DMS53 (cell line): ENCODE data around the gene TBX1.
"Not testable (repeated sequence)": the region's sequence is repeated elsewhere in the genome, so short reads cannot be mapped to it uniquely, and the experiment has no call there.

Experiments
- DNase-seq: peaks from one replicate; lab custom pipeline; 2025; lab: John Stamatoyannopoulos, UW

TBX1 gene

DNA sequence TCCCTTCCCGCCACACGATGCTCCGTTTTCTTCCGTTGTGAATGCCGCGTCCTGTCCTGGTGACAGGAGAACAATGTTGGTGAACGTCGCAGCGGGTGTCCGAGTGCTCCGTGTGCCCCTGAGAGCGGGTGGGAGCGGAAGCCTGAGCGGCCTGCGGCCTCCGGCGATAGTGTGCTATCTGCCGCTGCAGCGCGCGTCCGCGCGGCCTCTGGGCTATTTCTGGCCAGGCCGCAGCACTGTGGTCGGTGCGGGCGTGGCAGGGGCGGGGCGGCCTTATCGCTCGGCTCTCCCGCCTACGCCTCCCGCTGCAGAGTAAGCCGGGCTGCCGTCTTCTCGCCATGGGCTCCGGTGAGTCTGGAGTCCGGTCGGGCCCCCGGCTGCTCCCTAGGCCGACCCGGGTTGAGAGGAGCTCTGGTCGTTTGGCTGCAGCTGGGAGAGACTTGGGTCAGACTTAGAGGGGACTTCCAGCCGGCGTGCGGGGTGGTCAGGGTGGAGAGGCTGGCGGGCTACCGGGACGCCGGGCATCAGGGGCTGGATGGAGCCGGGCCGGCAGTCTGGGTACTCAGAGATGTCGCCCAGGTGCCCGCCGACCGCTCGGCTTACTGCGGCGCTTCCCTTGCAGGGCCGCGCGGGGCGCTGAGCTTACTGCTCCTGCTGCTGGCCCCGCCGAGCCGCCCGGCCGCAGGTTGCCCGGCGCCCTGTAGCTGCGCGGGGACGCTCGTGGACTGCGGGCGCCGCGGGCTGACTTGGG is 37.2 kb upstream of the TBX1 start, which contains the start of gene GP1BB:
TSS of gene GP1BB (plus strand) at position 308 of the 751 bp plus-strand sequence. CDS start at position 339, 31 bp downstream.
- peak; percentile 68 for DNase-seq

DNA sequence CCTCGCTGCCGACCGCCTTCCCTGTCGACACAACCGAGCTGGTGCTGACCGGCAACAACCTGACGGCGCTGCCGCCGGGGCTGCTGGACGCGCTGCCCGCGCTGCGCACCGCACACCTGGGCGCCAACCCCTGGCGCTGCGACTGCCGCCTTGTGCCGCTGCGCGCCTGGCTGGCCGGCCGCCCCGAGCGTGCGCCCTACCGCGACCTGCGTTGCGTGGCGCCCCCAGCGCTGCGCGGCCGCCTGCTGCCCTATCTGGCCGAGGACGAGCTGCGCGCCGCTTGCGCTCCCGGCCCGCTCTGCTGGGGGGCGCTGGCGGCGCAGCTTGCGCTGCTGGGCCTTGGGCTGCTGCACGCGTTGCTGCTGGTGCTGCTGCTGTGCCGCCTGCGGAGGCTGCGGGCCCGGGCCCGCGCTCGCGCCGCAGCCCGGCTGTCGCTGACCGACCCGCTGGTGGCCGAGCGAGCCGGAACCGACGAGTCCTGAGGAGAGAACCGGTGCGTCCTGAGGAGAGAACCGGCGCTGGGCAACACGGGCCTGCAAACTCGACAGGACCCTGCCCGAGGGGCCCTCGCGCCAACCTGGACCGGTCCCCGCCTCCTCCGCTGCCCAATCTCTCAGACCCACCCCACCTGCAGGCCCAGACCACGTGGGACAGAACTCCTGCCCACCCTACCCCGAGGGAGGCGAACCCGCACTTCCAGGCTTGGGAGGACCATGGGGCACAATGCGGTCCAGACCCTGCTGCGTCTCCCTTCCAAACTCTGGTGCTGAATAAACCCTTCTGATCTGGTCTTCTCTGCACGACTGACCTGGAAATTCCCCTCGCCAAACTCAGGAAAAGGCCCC is 36.4 kb upstream of the TBX1 start:
- DNase-seq: peak; percentile 61

DNA sequence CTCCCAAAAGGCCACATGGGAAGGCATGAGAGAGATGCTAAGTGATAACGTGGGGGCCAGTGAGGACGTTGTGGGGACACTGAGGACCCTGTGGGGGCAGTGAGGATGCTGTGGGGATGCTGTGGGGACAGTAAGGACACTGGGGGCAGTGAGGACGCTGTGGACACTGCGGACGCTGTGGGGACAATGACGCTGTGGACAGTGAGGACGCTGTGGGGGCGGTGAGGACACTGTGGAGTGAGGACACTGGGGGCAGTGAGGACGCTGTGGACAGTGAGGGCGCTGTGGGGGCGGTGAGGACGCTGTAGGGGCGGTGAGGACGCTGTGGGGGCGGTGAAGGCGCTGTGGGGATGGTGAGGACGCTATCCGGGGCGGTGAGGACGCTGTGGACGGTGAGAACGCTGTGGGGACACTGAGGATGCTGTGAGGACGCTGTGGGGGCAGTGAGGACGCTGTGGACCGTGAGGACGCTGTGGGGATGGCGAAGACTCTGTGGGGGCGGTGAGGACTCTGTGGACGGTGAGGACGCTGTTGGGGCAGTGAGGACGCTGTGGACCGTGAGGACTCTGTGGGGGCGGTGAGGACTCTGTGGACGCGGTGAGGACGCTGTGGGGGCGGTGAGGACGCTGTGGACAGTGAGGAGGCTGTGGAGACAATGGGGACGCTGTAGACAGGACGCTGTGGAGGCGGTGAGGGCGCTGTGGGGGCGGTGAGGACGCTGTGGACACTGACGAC is 35.5 kb upstream of the TBX1 start:
- DNase-seq: no peak

DNA sequence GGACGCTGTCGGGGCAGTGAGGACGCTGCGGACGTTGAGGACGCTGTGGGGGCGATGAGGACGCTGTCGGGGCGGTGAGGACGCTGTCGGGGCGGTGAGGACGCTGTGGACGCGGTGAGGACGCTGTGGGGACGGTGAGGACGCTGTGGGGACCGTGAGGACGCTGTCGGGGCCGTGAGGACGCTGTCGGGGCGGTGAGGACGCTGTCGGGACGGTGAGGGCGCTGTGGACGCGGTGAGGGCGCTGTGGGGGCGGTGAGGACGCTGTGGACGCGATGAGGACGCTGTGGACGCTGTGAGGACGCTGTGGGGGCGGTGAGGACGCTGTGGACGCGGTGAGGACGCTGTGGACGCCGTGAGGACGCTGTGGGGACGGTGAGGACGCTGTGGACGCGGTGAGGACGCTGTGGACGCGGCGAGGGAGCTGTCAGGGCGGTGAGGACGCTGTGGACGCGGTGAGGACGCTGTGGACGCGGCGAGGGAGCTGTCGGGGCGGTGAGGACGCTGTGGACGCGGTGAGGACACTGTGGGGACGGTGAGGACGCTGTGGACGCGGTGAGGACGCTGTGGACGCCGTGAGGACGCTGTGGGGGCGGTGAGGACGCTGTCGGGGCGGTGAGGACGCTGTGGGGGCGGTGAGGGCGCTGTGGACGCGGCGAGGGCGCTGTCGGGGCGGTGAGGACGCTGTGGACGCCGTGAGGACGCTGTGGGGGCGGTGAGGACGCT is 34.4 kb upstream of the TBX1 start:
- DNase-seq: not testable (repeated sequence)

DNA sequence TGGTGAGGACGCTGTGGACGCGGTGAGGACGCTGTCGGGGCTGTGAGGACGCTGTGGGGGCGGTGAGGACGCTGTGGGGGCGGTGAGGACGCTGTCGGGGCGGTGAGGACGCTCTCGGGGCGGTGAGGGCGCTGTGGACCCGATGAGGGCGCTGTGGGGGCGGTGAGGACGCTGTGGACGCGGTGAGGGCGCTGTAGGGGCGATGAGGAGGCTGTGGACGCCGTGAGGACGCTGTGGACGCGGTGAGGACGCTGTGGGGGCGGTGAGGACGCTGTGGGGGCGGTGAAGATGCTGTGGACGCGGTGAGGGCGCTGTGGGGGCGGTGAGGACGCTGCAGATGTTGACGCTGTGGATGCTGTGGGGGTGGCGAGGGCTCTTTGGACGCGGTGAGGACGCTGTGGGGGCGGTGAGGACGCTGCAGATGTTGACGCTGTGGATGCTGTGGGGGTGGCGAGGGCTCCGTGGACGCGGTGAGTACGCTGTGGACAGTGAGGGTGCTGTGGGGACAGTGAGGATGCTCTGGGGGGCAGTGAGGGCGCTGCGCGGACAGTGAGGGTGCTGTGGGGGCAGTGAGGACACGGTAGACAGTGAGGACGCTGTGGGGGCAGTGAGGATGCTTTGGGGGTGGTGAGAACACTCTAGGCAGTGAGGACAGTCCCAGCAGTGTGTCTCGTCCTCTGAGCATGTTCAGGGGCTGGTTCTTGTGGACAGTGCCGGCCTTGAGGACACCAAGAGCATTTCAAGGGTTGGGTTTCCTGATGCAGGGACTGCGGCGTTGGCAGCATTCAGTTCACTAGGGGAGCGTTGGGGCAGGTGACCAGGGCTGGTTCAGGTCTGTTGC is 33.0 kb upstream of the TBX1 start:
- no peak for DNase-seq

DNA sequence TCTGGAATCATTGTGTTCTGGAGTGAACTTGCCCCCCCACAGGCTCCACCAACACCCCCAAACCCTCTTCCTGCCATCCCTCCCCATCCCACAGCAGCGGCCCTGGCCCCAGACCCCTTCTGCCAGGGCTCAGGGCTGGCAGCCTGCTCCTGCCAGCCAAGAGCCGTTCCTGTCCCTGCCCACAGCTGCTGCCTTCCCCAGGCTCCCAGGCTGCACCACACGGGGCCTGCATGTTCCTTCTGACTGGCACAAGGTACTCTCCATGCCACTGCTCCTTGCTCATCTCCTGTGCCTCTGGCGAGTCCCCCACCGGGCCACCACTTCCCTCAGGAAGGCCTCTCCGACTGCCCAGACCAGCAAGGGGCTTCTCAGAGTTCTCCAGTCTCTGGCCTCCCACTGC is 32.3 kb upstream of the TBX1 start:
- no peak for DNase-seq

DNA sequence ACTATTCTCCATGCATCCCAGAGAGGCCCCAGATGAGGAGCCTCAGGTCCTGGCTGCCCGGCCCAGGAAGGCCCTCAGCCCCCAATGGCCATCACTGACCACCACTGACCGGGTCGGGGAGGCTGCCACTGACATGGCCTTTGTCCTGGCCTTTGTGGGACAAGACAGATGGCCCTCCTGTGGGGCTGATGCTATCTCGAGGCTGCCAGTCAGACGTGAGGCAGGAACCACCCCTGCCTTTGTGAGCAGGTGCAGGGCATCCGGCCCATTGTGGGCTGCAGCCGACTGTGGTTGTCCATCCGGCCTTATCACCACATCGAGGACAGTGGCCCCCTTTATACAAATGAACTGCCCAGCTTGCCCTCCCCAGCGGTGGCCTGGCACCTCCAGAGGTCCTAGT is 31.7 kb upstream of the TBX1 start:
- DNase-seq: no peak

DNA sequence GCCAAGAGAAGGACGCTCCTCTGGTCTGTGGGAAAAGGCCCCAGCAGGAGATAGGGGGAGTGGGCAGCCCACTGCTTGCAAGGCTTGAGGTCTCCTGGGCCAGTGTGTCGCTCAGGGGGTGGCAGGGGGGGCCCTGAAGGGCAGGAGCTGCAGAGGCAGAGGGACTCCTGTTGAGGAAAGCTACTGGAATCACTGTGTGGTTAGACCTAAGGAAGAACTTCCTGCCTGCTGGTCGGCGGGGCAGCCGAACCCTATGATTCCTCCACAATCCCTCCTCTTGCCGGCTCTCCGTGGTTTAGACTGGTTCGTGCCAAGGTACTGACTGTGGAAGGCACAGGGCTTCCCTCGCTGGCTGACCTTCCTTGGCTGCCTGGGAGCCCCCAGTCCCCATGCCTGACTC is 31.1 kb upstream of the TBX1 start:
- no peak for DNase-seq

DNA sequence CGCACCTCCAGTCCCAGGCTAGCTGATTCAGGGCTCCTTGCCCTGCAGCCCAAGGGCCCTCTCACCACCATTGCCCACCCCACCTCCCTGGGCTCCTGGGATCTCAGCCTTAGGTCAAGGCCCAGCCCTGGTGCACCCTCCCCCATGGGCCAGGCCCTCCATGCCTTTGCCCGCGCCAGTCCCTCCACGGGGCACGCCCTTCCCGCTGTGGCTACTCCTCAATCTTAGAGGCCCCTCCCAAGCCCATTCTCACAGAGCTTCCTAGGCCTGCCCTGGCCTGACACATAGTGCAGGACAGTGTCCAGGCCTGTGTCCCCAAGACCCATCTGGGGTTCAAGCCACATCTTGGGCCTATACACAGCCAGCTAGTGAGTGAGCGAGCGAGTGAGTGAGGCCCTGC is 30.4 kb upstream of the TBX1 start:
- no peak for DNase-seq

DNA sequence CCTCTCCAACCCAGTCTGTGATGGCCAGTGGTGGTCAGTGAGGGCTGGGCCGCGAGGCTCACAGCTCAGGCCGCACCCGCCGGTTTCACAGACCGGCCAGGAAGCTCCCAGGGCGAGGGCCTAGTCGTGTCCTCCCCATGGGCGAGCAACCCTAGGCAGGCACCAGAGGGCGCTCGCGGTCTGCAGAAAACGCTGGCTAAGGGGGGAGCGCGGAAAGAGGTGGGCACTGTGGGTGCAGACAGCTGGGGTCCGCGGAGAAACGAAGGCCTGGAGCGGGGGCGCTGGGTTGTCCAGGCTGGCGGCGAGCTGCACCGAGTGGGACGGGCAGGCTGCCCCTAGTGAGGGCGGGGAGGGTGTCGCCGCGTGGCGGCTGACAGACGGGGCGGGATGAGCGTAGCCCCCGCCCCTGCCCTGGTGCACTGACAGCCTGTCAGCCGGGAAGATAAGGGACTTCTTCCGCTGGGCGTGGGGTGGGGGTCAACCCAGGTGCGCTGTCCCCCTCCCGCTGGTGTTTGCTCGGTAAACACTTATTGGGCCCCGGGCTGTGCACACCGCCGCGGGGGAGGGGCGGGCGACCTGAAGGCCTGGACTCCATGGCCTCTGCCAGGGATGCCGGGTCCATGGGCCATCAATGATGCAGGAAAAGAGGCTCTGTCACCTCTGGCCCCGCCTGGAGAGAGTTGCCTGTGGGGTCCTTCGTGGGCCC is 29.8 kb upstream of the TBX1 start:
- DNase-seq: peak; percentile 71

DNA sequence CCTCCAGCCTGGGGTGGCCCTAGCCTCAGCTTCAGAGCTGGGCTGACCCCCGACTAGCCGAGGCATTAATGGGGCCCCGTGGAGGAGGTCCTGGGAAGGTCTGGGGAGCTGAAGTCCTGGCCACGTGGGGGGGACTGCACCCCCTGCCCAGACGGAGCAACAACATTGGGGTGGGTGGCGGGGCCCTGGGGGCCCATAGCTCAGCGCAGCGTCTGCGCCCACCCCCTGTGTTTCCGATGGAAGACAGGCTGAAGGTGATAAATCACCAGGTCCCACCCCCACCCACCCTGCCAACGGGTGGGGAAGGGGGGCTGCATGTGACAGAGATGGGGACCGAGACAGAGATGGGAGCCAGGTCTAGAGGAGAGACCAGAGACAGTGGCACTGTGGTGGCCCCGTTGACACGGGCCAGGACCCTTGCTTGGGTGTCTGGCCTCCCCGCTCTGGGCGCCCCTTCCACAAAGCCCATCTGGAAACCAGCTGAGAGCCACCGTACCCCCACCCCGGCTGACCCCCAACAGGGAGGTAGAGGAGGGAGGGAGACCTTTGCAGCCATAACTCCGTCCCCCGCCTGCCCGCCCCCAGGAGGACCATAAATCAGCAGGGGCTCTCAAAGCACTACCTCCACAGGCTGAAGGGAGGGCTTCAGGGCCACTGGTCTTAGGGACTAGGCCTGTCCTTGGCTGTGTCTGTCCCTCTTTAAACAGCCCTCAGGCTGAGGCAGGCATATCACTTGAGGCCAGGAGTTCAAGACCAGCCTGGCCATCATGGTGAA is 29.0 kb upstream of the TBX1 start:
- no peak for DNase-seq

DNA sequence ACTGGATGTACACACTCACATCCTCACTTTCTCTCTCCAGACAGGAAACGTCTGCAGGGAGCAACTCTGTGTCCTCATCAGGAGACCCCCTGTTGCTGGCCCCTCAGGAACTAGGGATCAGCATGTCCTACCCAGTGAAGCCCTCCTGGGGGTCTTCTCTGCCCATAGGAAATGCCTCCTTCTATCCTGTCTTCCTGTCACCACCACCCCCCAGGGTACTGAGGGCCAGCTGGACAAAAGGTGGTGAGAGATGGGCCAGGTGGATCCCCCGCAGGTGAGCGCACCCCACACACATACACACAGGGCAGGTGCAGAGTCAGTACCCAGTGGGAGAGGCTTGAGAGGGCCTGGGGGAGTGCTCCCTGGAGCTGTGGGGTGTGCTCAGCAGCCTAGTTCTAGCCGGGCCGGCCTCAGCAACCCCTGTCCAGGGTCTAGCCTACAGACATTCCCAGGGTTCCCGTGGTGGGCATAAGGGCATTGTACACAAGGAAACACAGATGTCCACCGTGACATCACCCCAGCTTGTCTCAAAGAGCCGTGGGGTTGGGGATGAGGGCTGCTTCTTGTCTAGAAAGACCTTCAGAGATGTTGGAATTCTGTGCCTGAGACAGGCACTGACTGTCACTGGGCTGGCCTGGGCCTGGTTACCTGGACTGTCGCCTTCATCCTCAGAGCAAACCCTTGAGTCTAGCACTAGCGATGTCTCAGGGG is 28.0 kb upstream of the TBX1 start:
- no peak for DNase-seq

DNA sequence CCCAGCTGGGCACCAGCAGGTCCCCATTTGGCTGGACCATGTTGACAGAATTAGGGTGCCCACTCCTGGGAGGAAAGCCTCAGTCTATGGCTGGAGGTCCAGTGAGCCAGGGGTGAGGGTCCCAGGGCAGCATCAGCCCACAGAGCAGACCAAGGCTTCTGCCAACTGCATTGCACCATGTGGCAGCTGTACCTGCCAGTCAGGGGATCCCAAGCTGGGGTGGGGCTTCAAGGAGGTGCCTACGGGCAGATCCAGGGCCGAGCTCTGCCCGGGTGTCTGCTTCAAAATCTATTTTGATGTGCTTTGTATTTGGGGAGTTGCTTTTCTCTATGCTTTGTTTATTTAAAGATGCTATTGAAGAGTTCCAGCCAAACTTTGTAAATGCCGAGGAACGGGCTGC is 26.8 kb upstream of the TBX1 start:
- no peak for DNase-seq

DNA sequence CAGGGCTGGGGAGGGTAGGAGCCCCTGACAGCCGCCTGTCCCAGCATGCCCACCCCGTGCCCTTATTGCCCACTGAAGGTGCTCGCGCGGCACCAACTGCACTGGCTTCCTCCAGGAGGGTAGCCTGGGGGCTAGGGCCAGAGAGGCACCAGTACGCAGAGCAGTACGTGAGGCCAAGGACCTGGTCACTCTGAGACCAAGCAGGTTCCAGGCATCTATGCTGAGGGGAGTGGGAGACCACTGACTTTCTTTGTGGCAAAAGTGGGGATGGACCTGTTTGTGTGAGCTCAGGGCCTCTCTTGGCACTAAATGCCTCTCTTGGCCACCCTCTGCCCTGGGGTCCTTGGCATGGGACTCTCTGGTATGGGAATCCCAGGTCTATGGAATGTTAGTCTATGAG is 26.4 kb upstream of the TBX1 start:
- DNase-seq: no peak

DNA sequence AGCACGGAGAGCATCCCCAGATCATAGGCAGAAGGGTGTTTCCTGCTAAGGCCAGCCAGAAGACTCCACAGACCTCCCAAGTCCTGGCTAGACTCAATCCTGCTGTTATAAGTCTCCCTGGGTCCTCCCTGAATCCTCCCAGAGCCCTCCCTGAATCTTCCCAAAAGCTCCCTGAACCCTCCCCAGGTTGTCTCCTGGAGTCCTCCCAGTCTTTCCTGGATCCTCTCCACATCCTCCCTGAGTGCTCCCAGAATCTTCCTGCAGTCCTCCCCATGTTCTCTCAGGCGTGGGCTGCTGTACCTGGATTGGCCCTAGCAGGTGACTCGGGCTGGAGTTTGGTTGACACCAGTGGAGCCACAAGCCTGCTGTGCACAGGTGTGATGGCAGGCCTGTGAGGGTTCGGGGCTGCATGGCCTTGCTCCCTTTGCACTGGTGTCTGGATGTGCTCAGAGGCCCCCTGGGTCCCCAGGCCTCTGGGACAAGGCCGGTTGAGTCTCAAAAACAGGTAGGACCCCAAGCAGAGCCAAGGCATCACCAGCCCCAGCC is 25.7 kb upstream of the TBX1 start:
- no peak for DNase-seq

DNA sequence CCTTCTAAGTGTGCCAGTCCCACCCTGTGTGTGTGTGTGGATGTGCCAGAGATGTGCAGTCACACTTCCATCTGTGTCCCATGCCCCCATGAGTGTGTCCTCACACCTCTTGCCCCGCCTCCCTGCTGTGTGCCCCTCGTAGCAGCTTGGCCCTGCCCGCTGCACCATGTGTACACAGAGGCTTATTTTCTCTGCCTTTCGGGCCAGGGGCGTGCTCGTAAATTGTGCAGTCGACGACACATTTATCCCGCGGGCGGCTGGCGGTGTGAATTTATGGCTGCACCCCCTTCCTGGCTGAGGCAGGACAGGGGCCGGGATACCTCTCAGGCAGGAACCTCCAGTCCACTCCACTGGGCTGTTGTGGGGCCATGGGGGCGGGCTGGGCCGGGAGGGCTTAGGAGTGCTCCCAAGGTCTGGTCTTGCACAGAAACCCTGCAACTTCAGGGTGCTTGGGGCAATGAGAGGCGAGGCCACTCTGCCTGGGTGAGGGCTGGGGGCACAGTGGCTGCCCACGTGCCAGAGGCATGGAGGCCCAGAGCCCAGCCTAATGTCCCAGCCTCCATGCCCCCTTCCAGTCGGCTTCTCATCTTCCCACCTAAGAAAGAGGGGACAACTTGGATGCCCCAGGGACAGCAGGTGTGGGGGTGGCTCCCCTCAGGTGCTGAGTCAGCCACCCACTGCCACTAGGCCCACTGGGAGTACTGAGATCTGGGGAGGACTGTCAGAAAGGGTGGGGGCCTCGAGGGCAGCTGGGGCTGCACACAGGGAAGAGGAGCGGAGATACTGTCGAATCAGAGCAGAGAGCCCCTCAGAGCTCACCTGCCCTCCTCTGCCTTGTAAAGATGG is 24.7 kb upstream of the TBX1 start:
- no peak for DNase-seq

DNA sequence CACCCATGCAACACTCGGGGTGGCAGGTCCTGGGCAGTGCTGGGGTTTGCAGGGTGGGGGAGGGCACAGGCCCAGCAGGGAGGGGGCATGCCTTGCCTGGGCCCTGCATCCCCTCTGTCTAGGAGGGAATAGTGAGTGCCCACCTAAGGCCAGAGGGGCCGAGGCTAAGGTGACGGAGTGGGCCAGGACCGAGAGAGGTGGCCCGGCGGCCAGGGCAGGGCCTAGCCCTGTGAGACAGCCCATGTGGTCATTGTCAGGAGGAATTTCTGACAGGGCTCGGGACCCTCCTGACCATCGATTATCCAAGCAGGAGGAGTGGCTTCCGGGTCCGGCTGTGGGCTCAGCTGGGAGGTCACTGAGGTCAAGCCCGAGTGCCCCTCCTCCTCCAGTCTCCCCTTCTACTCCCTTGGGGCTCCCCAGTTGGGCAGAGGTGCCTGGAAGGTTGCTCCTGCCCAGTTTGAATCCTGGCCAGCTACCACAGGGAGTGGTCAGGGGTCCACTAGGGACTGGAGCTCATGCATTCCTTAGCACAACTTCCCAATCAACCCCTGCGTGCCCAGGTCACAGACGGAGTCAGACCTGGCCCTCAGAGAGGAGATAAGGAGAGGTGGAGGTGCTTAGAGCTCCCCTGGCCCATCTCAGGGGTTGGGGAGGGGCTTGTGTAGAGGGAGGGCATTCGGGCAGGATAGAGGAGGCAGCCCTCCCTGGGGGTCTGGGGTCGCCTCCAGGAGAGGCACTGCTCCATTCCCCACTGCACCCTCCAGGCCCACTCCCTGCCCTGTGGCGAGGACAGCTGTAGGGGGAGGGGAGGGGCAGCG is 22.5 kb upstream of the TBX1 start:
- no peak for DNase-seq
